GM21367 (cell line): Measurements from ENCODE around the gene BCL2L13.
"Not testable (repeated sequence)": the region's sequence is repeated elsewhere in the genome, so short reads cannot be mapped to it uniquely, and the experiment has no call there.

Experiments
- ATAC-seq: cut with Tn5 transposase; IDR thresholded peaks from one replicate; pipeline ENCODE4 v1.9.1; 2021; ENCODE audit not compliant: unreplicated experiment

Gene BCL2L13

DNA sequence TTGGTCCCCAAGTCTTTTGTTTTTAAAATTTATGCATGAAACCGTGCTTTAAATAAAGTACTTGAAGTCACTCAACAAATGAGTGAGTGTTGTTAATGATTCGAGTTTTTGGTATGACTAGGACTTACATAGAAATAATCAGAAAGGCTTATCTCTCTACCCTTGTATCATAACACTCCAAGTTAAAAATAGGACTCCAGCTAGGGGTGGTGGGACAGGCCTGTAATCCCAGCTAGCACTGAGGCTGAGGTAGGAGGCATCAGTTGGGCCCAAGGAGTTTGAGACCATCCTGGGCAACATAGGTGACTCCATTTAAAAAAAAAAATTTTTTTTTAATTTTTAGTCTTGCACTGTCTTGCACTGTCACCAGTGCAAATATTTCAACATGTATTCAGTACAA is 55.6 kb downstream of the BCL2L13 start:
- no peak for ATAC-seq

DNA sequence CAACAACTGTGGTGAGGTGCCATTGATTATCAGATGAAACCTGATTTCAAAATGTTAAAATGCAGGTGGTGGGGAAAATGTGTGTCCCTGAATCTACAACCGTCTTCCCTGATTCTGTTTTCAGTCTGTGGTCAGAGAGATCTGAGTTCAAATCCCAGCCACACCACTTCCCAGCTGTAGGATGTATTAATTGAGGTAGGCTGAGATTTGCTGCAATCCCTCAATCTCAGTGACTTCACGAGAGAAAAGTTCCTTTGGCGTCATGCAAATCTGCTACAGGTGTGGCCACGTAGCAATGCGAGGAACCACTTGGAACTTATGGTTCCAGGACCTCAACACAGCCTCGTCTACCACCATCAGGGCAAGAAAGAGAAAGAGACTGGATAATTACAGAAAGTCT is 56.2 kb downstream of the BCL2L13 start:
- no peak for ATAC-seq

DNA sequence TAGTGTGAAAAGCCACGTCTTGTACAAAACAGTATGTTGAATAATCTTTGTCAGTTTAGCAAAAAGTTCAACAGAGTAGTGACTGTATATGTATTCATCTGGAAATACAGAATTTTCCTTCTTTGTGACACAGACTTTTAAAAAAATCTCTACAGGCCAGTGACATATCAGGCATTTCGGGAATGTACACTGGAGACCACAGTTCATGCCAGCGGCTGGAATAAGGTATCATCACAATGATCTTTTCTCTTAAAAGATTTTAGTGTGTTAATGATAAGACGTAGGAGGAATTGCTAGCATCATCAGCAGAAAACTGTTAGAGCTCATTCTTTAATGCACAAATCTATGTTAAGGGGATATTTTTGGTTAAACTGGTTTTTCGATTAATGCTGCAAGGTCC is 57.4 kb downstream of the BCL2L13 start:
- ATAC-seq = no peak

DNA sequence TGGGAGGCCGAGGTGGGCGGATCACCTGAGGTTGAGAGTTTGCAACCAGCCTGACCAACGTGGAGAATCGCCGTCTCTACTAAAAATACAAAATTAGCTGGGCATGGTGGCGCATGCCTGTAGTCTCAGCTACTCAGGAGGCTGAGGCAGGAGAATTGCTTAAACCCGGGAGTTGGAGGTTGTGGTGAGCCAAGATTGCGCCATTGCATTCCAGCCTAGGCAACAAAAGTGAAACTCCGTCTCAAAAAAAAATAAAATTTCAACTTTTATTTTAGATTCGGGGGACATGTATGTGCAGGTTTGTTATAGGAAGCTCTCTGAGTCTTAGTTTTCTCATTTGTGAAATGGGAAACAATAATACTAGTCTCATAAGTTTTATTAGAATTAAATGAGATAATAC is 58.6 kb downstream of the BCL2L13 start:
- ATAC-seq = not testable (repeated sequence)

DNA sequence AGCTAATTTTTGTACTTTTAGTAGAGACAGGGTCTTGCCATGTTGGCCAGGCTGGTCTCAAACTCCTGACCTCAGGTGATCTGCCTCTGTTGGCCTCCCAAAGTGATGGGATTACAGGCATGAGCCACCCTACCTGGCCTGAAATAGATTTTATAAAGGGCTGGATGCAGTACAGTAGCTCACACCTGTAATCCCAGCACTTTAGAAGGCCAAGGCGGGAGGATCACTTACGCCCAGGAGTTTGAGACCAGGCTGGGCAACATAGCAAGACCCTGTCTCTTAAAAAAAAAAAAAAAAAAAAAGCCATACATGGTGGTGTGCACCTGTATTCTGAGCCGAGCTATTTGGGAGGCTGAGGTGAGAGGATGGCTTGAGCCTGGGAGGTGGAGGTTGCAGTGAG is 59.7 kb downstream of the BCL2L13 start:
- ATAC-seq = not testable (repeated sequence)

DNA sequence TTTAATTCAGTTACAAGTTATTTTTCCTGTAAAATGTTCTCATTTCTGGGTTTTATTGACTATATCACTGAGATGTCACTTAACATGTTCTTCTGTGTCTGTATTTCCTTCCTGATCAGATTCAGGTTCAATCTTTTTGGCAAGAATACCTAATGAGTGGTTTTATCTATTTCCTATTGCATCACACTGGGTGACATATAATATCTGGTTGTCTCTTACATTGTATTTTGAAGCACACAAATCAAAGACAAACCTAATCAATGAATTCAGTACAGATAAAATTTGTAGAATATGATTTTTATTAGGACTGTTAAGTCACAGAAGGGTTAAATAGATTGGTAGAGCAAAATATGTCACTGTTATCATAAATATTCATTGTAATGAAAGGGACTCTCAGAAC is 60.4 kb downstream of the BCL2L13 start:
- ATAC-seq = no peak

DNA sequence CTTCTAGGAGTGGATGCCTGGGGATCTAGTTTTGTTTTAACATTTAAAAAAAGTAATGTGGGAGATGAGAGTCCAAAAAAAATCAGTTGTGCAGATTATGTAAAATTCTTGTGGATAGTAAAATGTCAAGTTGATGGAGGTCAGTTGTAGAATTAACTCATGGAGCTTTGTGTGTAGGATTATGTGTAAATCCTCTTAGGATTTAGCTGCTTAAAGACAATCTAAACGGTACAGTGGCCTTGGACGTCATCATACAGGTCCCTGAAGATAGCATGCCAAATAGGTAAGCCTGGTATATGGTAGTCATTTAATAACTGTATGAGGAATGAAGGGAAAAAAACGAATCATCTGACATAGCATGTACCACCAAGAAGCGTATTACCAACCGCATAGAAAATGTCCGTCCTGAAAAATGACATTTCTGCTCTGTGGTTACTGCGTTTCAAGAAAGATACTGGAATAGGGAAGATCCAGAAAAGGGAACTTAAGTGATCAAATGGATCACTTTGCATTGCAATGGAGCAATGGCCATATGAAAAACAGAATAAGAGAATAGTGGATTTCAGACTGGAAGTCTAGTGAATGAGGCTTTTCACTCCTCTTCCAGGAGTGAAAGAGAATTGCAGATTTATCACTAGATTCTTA is 61.3 kb downstream of the BCL2L13 start:
- no peak for ATAC-seq

DNA sequence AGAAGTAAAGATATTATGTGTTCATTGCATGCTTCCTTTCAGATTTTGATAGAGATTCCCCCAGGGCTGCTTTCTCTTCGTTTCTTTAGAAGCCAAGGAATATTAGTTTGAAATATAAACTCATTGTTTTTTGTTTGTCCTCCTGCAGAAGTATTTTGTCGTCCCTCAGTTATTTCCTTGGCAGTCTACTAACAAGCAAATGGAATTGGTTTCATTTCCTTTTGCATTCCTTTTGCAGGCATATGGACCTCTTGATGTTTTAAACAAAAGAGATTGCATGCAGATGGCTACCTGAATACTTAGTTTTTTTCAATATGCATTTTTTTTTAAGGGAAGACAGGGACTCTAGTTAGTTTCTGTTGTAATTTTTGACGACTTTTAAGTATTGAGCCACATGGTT is 62.2 kb downstream of the BCL2L13 start:
- ATAC-seq = no peak

DNA sequence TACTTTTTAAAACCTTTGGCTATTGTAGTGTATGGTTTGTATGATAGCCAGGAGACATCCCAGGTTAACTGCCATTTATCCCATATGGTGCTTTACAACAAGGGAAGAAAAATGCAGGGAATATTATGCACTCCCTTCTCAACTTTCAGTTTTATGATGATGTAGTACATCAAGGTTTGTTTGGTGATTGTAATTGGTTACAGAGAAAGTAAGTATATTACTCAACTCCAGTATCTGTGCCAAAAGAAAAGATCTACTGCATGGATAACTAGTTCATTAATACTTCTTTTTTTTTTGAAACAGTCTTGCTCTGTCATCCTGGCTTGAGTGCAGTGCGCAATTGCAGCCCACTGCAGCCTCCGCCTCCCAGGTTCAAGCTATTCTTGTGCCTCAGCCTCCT is 65.3 kb downstream of the BCL2L13 start:
- ATAC-seq = no peak

DNA sequence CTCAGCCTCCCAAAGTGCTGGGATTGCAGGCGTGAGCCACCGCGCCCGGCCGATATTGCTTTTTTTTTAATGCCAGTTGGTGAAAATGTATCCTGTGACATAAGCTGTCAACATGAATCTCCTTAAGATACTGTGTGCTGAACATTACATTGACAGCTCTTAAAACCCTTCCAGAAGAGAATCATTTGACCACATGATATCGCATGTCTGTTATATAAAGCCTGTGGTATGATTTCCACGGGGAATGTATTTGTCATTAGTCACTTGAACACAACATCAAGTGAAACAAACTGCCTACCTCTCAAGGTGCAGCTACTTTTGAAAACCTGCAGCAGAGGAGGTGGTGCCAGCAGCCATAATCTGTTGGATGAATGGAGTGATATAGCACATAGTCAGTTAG is 67.0 kb downstream of the BCL2L13 start:
- ATAC-seq = no peak

DNA sequence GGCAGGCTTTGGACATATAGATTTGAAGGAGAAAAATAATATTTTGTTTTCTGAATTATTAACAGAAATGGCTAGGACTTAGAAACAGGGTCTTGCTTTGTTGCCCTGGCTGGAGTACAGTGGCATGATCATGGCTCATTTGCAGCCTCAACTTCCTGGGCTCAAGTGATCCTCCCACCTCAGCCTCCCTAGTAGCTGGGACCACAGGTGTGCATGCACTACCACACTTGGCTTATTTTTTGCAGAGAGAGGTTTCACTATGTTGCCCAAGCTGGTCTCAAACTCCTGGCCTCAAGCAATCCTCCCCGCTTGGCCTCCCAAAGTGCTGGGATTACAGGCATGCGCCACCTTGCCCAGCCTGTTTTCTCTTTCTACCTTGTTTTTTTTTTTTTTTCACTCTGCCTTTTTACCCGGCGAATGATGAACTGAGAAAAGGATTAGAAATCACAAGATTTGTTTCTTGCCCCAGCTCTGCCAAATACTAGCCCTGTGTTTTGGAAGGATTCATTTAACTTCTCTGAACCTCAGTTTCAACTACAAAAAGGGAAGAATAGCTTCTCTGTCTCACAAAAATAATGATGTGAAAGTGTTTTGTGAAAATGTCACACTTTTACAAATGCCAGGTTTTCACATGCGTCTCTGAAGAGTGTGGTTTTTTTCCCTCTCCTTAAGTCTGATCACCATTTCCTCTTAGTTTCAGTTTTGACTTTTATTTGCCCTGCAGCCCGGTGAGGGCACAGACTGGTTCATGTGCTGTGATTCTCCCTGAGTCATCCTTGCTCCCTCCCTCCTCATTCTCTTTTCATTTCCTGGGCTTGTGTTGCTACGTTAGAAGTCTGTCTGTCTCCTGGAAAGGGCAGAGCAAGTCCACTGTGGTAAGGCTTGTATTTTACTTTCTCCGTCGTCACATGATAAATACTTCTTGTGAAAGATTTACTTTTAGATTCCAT is 67.7 kb downstream of the BCL2L13 start:
- peak; percentile 70 for ATAC-seq

DNA sequence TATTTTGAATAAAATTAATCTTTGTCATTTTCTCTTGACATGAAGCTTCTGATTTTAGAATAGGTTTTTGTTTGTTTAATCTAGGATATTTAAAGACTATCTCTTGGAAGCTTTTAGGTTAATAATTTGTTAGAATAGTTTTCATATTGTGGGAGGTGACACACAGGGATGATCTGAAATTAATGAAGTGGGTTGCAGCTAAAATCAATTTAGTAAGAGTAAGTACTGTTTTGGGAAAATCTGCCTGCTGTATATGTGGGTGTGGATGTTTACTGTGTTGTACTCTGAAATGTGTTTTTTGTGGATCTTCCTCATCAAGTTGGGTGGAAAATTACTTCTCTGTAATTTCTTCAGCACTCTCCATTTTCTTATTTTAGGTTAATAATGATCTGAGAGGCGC is 68.4 kb downstream of the BCL2L13 start:
- ATAC-seq = no peak

DNA sequence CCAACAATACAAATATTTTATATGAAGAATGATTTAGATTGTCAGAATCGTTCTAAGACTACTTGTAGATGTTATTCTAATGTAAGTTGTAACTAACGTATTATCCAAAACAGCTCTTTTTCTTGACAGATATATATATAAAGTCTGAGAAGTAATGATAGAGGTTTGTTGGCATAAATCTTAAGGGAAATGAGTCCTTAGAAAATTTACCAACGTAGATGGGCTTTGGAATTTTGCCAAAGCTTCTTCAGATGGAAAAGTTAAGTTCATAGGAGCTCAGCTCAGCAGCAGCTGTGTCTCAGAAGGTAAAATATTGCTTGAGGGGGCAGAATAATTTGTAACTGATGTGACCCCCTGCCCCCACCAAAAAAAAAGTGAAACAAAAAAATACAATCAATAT is 69.0 kb downstream of the BCL2L13 start:
- no peak for ATAC-seq

DNA sequence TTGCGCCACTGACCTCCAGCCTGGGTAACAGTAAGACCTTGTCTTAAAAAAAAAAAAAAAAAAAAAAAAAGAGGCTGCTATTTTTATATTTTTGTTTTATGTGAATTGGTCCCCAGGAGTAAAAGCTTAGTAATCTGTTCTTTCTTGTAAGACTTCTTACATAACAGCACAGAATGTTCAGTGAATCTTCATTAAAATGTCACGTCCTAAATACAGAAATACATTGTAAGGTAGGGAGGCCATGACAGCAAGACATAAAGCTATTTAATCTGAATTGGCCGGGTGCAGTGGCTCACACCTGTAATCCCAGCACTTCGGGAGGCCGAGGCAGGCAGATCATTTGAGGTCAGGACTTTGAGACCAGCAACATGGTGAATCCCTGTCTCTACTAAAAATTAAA is 71.5 kb downstream of the BCL2L13 start:
- no peak for ATAC-seq

DNA sequence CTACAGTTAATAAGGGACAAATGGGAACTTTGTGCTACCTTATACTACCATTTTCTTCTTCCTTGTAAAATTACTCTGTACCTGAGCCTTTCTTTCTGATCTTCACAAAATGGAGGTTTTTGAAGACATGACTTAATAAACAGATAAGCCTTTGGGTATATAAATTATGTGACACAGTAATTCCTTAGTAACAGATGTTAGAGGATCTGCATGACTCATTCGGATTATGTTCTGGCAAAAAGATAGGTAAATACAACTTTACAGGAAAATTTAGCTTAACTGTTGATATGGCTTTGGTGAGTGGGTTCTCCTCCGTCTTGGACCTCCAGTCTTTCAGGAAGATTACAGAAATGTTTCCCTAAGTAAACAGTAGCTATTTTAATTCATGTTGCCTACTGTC is 73.9 kb downstream of the BCL2L13 start:
- no peak for ATAC-seq

DNA sequence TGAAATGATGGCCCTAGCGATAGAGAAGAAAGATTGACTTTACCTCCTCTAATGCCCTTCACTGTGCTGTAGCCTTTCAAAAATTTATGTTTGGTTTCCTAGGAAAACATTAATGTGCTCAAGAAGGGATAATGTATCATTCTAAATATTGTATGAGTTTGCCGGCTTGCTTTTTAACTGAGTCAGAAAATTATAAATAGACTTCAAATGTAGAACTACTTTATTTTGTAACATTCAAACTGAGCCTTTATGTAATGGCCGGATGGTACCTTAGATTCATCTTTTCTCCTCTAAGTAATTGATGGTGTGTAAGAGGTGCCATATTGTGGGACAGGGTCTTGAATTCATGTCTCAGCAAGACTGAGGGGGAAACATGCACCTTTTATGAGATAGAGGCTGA is 78.0 kb downstream of the BCL2L13 start:
- ATAC-seq = no peak

DNA sequence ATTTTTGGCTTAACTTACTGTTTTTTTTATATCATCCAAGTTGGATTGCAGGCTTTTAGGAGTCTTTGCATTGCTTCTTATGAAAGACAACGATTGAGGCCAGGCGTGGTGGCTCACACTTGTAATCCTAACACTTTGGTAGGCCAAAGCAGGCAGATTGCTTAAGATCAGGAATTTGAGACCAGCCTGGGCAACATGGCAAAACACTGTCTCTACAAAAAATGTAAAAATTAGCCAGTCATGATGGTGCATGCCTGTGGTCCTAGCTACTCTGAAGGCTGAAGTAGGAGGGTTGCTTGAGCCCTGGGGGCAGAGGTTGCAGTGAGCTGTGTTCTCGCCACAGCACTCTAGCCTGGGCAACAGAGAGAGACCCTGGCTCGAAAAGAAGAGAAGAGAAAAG is 79.2 kb downstream of the BCL2L13 start:
- ATAC-seq = no peak

DNA sequence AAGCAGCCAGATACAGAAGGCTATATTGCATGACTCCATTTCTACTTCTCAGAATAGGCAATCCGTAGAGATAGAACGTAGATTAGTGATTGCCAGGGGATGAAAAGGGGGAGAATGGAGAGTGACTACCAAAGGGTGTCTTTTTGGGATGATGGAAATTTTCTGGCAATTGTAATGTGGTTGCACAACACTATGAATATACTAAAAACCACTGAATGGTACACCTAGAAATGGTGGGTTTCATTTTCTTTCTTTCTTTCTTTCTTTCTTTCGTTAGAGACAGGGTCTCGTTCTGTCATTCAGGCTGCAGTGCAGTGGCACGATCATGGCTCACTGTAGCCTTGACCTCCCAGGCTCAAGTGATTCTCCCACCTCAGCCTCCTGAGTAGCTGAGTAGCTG is 81.4 kb downstream of the BCL2L13 start:
- ATAC-seq = no peak

DNA sequence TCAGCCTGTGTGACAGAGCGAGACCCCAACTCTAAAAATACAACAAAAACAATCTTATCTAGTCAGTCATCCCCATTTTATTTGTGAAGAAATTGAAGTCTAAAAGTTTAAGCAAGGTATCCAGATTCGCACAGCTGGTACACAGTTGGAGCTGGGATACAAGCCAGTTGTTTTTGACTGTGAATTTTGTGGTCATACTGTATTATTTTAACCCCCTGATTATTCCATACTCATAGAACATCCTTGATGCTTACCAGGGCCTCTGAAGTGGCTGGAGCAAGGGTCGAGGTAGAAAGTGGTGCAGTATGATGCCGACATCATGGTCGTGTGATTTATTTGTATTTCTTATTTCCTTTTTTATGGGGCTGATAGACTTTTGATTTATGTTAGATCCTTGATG is 85.7 kb downstream of the BCL2L13 start:
- no peak for ATAC-seq

DNA sequence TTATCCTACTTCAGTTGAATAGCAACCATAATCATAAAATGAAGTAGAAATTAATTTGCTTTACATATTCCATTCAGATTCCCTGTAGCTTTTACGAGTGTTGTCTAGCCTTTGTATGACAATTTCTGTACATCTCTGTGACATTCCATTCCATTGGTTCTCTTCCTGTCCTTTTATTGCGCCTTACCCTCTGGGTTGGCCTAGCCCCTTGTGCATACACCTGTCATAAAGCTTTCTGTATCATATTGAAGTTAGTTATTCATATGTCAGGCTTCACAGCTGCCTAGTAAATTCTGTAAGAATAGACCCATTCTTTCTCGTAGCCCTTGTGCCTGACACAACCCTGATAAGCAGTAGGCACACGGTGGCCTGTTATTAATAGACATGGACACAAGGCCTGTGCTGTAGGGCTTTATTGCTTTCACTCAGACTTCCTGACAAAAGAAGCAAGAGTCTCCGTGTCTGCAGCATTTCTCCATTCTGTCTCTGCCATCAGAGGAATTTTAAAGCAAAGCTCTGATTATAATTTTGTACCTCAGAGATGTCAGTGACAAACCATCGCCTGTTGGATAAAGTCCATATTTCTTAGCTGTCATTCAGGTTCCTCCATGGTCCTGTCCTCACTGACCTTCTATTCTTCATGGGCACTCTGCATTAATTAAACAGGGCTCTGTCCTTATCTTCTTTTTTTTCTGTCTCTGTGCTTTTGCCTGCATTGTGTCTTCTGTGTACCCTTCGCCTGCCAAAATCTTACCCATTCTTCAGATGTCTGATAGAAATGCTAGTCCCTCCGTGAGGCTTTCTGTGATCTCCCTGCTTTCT is 86.3 kb downstream of the BCL2L13 start:
- no peak for ATAC-seq

DNA sequence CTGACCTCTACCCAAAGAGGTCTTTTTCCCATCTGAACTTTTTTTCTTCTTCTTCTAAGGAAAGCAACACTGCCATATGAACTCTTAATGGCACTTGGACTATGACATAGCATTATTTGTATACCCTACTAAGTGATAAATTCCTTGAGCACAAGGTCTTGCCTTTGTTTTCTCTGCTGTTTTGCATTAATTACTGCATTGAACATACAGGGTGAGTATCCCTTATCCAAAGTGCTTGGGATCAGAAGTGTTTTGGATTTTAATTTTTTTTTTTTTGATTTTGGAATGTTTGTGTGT is 86.9 kb downstream of the BCL2L13 start:
- no peak for ATAC-seq
